NCI-H2107 treated with DMSO at 0.1 percent for 48 hours (cell line): Measurements from ENCODE around the gene ABCA13.

ENCODE experiments used
- DNase-seq: peaks from one replicate; lab custom pipeline; 2025; ENCODE audit not compliant: unreplicated experiment; lab: John Stamatoyannopoulos, UW

ABCA13 gene

DNA sequence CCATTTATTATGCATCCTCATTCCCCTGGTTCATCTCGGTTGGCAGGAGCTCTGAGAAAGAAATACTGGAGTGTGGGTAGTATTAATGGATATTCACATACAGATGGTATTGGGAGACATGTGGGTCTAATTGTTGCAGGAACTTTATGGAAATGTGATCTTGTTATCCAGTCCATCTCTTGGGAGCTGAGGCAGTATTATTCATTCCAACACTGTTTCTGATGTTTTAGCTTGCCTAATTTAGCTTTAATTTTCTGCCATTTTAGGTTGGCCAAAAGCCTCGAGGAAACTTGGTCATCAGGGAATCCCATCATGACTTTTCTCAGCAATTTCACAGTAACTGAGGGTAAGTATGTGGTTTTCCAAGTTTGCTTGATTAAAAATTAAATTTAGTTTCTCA, 125.7 kb downstream of the ABCA13 start:
- DNase-seq, result no peak

DNA sequence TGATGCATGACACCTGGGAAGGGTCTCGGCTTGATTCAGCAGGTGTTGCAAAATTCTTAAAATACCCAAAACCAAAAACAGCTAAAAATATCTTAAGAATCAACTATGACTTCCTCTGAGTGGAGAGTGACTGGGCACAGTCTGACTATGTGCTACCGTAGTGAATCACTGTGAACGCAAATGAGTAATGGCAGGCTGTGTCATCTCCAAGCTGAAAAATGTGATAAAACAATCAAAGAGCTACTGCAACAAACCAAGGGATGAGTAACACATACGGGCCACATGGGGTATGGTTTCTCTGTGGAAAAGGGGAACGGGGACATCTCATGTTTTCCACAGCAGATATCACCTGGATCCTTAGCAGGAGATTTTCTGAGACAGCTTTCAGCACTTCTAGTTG, 127.5 kb downstream of the ABCA13 start:
- no peak for DNase-seq

DNA sequence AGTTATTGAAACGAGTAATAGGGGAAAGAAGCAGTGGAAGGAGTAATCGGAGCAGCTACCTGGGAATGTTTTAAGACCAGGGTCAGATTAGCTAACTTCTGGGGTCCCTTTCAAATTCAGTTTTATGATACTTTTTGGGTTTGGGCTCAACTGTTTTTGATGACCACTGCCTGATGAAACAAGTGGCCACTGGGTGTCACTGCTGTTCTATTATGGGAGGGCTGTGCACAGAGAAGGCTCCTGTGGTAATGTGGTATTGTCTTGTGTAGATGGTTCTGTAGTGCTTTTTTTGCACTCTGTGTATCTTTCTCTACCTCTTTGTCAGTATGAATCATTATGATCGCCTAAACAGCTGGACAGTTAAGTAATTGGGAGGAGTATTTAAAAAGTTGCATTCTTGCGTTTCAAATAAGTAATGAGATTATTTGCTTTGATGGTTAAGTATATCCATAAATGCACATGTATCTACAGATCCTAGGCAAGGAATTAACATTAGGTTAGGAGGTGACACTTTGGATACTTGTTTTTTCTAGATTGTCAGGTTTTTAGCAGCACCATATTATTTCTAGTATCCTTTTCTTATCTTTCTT, 128.4 kb downstream of the ABCA13 start:
- peak; percentile 24 for DNase-seq

DNA sequence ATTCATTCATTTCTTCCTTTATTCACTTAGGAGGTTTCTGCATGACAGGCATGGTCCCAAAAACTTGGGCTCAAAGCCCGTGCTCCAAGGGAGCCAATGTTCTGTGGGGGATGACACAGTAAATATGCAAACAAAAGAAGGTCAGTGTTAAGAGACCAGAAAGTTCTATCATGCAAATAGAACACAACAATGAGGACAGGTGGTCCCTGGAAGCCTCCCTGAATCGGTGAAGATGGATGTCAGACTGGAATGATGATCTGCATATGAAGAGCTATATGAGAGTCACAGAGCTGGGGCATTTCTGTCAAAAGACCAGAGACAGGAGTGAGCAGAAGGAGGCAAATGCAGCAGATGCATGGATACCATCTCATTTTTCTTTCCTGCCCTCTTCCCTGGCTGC, 129.0 kb downstream of the ABCA13 start:
- DNase-seq, result no peak

DNA sequence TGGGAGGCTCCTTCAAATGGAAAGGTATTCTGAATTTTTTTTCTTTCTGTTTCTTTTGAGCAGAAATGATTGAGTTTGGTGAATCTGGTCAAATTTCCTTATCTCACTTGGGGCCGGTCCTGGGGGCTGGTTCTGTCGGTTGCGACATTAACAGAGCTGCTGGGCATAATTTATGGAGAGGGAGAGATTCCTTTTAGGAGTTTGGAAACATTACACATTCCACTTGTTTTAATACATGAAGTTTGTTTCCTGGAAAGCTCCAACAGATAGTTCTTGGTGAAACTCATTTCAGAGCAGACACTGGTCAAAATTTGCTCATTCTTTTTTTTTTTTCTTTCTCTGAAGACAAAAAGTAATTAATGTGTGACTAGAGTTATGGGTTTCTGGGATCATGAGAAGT, 129.9 kb downstream of the ABCA13 start:
- DNase-seq, result no peak

DNA sequence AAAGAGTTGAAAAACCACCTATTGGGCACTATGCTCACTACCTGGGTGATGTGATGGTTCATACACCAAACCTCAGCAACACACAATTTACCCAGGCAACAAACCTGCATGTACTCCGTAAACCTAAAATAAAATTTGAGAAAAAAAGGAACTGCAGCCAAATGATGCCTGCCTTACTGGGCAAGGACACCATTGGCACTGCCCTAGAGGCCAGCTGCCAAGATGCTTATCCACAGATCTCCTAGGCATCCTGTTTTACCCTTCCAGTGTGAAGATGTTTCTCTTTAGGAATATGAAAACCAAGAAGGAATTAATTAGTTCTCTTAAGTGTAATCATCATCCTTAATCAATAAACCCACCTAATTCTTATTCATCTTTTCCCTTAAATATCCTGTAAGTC, 133.4 kb downstream of the ABCA13 start:
- DNase-seq, result no peak

DNA sequence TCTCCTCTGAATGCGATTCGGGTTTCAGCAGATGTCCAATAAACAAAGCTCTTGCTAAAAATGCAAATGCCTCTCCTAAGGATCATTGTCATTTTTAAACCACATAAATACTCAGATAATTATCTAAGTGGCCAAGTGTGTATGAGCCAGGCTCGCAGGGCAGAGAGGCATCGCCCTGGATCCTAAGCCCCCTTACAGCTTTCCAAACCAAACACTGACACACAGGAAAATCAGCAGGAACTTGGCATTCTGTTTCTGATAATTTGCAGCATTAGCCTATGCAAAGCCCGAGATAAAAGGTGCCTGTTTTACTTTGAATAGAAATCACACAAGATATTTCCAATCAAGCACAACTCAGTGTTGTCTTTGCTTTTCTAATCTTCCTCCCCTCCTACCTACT, 134.4 kb downstream of the ABCA13 start:
- no peak for DNase-seq

DNA sequence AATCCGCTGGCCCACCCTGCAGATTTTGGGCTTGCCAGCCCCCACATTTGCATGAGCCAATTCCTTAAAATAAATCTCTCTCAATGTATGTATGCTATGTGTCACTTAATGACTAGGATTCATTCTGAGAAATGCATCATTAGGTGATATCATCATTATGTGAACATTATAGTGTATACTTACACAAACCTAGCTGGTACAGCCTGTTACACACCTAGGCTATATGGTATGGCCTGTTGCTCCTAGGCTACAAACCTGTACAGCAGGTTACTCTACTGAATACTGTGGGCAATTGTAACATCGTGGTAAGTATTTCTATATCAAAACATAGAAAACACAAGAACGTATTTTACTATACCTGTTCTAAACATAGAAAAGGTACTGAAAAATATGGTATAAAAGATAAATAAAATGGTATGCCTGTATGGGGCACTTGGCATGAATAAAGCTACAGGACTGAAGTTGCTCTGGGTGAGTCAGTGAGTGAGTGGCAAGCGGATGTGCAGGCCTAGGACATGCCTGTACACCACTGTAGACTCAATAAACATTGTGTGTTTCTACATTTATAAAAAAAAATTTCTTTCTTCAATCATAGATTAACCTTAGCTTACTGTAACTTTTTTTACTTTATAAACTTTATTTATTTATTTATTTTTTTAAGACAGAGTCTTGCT, 135.9 kb downstream of the ABCA13 start:
- DNase-seq, result no peak

DNA sequence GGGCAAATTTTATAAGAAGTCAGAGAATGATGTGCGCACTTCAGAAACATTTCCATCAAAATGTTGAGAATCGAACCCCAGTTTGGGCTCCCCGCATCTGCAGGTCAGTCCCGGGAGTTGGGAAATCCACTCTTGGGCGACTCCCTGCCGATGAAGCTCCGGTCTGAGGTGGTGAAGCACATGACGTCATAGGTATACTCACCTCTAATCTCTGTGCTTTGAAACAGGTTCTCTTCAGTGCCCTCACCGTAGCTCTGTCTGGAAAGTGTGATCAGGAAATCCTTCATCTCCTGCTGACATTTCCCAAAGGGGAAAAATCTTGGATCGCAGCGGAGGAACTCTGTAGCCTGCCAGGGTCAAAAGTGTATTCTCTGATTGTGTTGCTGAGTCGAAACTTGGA, 138.5 kb downstream of the ABCA13 start:
- DNase-seq, result no peak

DNA sequence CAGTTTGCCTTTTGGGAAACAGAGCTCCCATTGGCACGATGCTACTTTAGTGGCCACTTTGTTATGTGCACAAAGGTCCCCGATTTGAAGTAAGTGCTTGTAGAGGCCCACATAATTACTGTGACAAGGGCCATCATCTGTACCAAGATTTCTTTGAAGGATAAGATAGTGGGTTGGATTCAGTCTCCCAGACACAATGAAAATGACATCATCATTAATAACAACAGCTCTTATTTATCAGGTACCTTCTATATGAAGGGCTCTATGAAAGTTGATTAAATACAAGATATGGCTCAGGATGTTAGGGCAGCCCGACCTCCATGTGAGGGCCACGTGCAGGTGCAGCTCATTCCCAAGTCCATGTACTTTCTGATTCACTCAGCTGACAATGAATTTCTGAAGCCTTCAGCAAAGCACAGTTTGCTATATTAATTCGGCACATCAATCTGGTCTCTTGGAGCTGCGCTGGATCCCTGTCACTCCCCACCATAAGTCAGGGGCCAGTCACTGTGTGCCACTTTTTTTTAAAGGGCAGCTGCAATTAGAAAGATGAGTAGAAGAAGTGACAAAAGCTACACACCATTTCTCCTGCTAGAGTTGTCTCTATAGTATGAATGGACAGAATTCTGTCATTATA, 140.3 kb downstream of the ABCA13 start:
- DNase-seq, result no peak

DNA sequence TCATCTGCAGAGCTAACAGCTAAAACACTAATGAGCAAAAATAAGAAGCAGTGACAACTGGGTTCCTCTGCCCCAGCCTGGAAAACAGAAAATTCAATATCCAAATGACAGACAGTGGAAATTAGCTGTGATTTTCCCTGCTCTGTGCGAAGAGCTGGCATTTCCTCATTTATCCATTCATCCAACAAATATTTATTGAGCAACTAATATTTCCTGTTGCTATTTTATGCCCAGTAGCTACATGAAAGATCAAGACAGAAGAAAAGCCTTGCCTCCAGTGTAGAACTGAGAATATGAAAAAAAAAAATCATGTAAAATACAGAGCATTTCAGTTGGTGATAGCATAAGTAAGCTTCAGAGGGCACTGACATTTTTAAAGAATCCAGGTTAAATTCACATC, 140.9 kb downstream of the ABCA13 start:
- DNase-seq, result no peak

DNA sequence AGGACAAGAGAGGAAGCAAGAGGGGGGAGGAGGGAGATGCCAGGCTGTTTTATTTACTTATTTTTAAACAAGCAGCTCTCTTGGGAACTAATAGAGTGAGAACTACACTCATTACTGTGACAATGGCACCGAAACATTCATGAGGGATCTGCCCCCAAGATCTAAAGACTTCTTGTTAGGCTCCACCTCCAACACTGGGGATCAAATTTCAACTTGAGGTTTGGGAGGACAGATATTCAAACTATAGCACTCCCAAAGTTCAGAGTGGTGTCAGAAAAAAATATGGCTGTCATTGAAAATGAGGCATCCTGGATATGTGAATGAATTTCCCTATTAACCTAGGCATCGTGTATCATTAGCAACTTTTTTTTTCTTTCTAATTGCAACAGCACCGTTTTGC, 145.5 kb downstream of the ABCA13 start:
- DNase-seq, result no peak

DNA sequence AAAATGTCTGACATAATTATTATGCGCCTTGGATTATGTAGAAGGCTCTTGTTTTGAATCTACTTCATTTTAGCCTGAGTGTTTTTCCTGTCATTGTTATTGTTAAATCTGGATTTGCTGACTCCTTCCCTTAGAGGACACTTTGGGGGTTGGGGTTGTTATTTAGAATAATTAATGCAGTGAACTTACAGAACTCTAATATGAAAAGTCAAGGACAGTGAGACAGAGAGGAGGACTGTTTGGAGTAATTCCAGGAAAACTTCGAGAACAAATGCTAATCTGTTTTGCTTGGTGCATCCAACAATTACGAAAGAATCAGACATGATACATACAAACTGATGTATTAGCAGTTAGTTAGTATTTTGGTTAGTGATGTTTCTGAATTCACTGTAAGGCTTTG, 146.1 kb downstream of the ABCA13 start:
- no peak for DNase-seq

DNA sequence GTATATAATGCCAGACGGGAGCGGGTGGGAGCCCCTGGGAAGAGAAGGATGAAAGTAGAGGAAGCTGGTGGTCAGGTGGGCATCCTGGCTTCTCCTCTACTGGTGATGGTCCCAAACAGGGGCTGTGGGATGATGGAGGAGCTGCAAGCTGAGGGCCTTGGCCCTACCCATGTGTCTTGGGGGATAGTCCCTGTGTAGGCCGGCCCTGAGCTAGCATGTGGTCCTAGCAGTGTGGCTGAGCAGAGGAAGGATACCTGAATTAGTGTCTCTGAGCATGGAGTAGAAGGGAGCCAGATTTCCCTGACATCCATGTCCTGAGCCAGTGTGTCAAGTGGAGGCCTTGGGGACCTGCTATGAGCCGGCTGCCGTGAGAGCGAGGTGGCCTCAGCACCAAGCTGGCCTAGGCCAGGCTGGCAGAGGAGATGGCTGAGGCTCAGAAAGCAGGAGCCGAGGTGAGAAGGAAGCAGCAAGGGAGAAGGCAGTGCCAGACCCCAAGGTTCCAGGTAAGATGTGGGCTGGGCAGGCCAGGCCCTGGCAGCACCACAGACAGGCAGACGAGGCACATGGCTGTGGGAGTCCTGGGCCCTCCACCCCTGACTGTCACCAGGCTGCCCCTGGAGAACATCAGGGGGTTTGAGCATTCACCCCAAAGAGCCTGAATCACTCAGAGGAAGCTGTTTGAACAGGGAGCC, 150.2 kb downstream of the ABCA13 start:
- no peak for DNase-seq

DNA sequence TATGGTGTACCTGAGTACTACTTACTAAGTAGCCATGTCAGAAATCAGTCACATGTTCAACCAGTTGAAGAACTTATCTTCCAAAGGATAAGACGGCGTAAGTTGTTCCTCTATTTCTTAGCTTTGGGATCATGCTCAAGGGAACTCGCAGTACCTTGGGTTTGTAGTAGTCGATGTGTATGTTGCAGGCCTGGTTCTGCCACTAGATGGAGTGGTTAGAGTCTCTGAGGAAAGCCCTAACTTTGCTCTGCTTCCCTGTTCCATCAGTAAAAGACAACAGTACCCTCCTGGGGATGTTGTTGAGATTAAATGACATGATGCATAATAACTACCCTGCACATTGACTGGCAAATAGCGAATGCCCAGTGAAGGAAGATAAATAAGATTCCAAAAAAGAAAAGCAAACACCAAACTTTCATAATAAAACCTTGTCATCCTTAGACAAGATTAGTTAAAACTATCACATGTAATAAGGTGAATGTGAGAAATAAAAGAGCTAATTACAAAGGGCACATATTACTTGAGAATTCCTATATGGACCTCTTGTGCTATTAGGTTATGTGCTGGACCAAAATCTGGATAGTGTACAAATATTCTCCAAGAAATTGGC, 165.9 kb downstream of the ABCA13 start:
- DNase-seq, result no peak

DNA sequence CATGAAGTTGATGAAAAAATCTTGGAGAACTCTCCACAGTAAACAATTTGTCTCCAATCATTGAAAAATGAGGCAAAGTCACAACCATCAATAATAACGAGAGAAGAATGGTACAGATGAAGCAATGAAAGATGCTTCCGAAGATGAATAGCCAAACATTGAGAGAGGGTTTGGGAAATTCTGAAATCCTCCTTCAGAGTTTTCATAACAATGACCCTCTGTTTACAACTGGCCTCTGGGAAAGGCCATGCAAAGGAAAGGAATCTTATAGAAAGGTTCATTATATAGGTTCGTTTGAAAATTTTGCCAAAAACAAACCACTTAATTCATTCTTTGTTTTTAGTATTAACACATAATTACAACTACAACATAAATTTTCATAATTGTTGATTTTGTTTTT, 166.5 kb downstream of the ABCA13 start:
- no peak for DNase-seq

DNA sequence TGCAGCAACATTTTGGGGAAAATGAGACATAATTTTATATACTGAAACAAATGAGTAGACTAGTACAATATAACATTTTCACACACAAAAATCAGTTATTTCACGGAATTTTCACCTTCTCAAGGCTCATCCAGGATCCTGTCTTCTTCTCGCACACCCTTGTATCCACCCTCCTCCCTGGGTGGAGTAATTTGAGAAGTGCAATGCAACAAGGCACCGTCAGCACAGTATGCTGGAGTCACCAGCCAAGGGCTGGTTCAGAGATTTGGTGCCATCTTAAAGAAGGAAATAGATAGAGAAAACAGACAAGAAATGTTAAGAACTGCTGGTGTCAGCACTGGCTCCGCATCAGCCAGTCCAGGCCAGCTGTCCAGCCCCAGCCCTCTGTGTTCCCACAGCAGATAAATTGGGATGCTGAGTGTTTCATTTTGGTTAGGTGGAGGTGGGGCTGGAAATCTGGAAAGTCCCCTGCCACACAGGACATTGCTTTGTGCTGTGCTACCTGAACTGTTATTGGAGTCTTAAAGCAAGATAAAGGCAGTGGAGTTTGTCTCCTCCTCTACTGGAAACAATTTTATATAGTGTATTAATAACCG, 176.1 kb downstream of the ABCA13 start:
- no peak for DNase-seq

DNA sequence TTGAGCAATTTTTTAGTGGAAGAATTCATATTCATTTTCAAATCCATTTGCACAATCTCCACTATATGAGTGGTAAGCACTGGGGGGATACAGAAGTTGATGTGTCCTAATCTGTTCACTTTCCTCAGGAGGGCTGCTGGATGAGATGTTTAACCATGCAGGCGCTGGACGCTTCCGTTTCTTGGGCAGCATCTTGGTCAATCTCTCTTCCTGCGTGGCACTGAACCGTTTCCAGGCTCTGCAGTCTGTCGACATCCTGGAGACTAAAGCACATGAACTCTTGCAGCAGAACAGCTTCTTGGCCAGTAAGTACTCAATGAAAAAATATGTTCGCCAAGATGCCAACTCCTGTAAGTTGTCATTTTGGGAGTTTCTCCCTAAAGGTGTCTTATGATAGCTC, 179.3 kb downstream of the ABCA13 start:
- no peak for DNase-seq

DNA sequence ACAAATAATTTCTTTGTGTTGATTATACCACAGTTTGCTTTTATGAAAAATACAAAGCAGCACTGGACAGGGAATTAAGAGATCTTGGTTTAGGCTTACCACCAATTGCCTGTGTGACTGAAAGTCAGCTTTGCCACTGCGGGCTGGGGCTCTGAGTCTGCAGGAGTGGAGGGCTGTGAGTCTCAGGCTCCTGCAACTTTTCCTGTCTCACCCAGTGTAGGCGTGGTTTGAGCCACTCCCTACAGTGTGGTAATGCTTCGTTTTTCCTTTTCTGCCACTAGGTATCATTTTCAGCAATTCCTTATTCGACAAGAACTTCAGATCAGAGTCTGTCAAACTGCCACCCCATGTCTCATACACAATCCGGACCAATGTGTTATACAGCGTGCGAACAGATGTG, 180.6 kb downstream of the ABCA13 start:
- no peak for DNase-seq

DNA sequence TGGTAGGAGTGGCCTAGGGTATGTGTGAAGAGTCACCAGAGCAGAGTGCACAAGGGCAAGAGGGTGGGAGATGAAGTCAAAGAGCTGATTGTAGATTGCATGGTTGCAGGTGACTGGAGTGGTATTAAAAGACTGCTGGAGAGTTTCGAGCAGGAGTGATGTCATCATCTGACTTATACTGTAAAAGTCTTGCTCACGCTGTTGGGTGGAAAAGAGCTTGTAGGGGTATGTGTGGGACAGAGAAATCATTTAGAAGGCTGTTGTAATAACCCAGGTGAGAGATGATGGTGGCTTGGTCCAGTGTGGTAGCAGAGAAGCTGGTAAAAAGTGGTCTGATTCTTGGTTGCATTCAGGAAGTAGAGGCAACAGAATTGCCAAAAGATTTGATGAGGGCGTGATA, 184.1 kb downstream of the ABCA13 start:
- no peak for DNase-seq

DNA sequence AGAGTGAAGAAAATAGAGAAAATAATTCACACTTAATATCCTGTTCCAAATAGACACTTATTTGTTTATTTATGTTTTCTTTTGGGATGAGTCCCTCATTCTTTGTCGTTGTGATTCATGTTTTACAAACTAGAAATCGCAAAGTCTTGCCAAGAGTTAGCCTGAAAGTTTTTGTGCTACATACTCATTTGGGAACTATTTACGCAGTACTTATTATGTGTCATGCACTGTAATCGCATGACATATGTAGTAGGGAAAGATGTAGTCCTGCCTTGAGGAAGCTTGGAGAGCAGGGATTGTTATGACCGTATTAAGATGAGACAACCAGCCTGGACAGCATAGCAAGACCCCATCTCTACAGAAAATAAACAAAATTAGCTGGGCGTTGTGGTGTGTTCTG, 189.3 kb downstream of the ABCA13 start:
- no peak for DNase-seq
